Measurements from ENCODE around the gene RAPSN. TPM values are rescaled to one million over a fixed set of nuclear protein-coding genes. Genes with fewer than 3 reads are reported as not detected.

RAPSN gene
- total RNA-seq, 2 experiments from 2014 or later: 0.36 to 0.81 TPM

- ATAC-seq: no peak
- intact Hi-C loops (cut with micrococcal nuclease): no loop called here
- ChIA-PET POLR2A (interaction anchor here (2.6 kb wide), 1 partner anchor 11 kb away, joined by 12 read pairs; the partner anchor contains the start of gene PSMC3), CTCF (no interaction called here)
- DNase-seq: no peak
- Mint-ChIP-seq H3K4me3 (no peak overlapping the region), H3K9me3 (no peaks in the 10 kb centered on the region), H3K27me3 (no peaks in the 10 kb centered on the region), H3K36me3 (ENCODE audit: low read depth) (no peaks in the 10 kb centered on the region), H3K4me1 (ENCODE audit: low read depth) (no peaks in the 10 kb centered on the region), H3K27ac (no peak overlapping the region)
- no peak for TF ChIP-seq CTCF (IDR thresholded peaks at IDR 0.05)
Observed at GRCh38 chr11:47437746-47438418, 11.1 kb downstream of the RAPSN start.

GRCh38 chr11:47437218-47437745 lies 11.7 kb downstream of the RAPSN start:
- no peak for DNase-seq
- no peaks in the 10 kb centered on the region for H3K4me1 Mint-ChIP-seq (ENCODE audit: low read depth)
- TF ChIP-seq CTCF (IDR thresholded peaks at IDR 0.05): no peak
- H3K36me3 Mint-ChIP-seq (ENCODE audit: low read depth): no peaks in the 10 kb centered on the region
- intact Hi-C loops (cut with micrococcal nuclease): no loop called here
- no peaks in the 10 kb centered on the region for H3K27me3 Mint-ChIP-seq
- ChIA-PET POLR2A (interaction anchor here (2.6 kb wide), 1 partner anchor 11 kb away, joined by 12 read pairs; the partner anchor contains the start of gene PSMC3), CTCF (no interaction called here)
- no peak for ATAC-seq
- H3K4me3 Mint-ChIP-seq: no peak overlapping the region
- no peaks in the 10 kb centered on the region for H3K9me3 Mint-ChIP-seq
- H3K27ac Mint-ChIP-seq: no peak overlapping the region

GRCh38 chr11:47436726-47437125 lies 12.2 kb downstream of the RAPSN start:
- H3K27ac Mint-ChIP-seq: no peak overlapping the region
- ChIA-PET CTCF (no interaction called here), POLR2A (interaction anchor here (2.6 kb wide), 1 partner anchor 10 kb away, joined by 12 read pairs; the partner anchor contains the start of gene PSMC3)
- H3K36me3 Mint-ChIP-seq (ENCODE audit: low read depth): no peaks in the 10 kb centered on the region
- DNase-seq (no peak), ATAC-seq (no peak)
- intact Hi-C loops (cut with micrococcal nuclease): no loop called here
- H3K9me3 Mint-ChIP-seq: no peaks in the 10 kb centered on the region
- no peak for TF ChIP-seq CTCF (IDR thresholded peaks at IDR 0.05)
- no peaks in the 10 kb centered on the region for H3K4me1 Mint-ChIP-seq (ENCODE audit: low read depth)
- H3K4me3 Mint-ChIP-seq: no peak overlapping the region
- no peaks in the 10 kb centered on the region for H3K27me3 Mint-ChIP-seq

GRCh38 chr11:47435687-47436086 lies 13.2 kb downstream of the RAPSN start:
- intact Hi-C loops (cut with micrococcal nuclease): no loop called here
- CTCF ChIA-PET: interaction anchor here (0.9 kb wide), 1 partner anchor 62 kb away, joined by 3 read pairs; no protein-coding TSS in a partner anchor
- Mint-ChIP-seq H3K36me3 (ENCODE audit: low read depth) (no peaks in the 10 kb centered on the region), H3K4me1 (ENCODE audit: low read depth) (no peaks in the 10 kb centered on the region), H3K9me3 (no peaks in the 10 kb centered on the region), H3K27me3 (no peaks in the 10 kb centered on the region), H3K27ac (no peak overlapping the region), H3K4me3 (no peak overlapping the region)
- POLR2A ChIA-PET: no interaction called here
- no peak for TF ChIP-seq CTCF (IDR thresholded peaks at IDR 0.05)
- ATAC-seq (no peak), DNase-seq (no peak)

GRCh38 chr11:47434011-47434786 lies 14.7 kb downstream of the RAPSN start:
- intact Hi-C loops (cut with micrococcal nuclease): no loop called here
- ChIA-PET CTCF (interaction anchor here (0.8 to 1.1 kb wide), 2 partner anchors 31 to 60 kb away, joined by 3 read pairs; no protein-coding TSS in a partner anchor), POLR2A (no interaction called here)
- no peaks in the 10 kb centered on the region for H3K4me1 Mint-ChIP-seq (ENCODE audit: low read depth)
- no peak for TF ChIP-seq CTCF (IDR thresholded peaks at IDR 0.05)
- no peak overlapping the region for H3K4me3 Mint-ChIP-seq
- H3K36me3 Mint-ChIP-seq (ENCODE audit: low read depth): no peaks in the 10 kb centered on the region
- ATAC-seq: no peak
- no peaks in the 10 kb centered on the region for H3K9me3 Mint-ChIP-seq
- H3K27me3 Mint-ChIP-seq: no peaks in the 10 kb centered on the region
- DNase-seq: no peak
- no peak overlapping the region for H3K27ac Mint-ChIP-seq

All from activated CD8-positive, alpha-beta T cell treated with anti-CD3 and anti-CD28 coated beads for 36 hours (primary cell).